ENCODE measurements around the gene UBN1. TPM values are rescaled to one million over a fixed set of nuclear protein-coding genes. Genes with fewer than 3 reads are reported as not detected.

UBN1 gene
- total and polyA plus RNA-seq, 2 donors (not counting 3 experiments of a cell fraction or from before 2014, with no cell fraction given) = 26.0 to 44.8 TPM

DNA sequence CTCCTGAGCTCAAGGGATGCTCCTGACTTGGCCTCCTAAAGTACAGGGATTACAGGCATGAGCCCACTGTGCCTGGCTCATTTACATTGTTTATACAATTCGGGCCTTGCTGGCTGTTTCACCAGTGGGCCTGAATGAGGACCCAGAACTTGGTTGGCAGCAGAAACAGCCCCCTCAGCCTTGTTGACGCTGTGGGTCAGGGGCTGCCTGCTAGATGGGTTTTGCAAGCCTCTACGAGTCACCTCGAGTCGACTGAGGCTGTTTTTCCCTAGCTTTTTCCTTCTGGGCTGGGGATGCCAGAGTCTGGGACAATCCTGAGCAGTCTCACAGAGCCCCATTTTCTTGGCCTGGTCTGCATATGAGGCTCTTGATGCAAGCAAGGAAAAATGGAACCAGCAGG lies 73.5 kb downstream of the UBN1 start:
- intact Hi-C loops (cut with micrococcal nuclease) = no loop called here
- Histone ChIP-seq H3K79me2 (ENCODE audit: control insufficient read depth, insufficient read depth, low read length) (no peaks in the 10 kb centered on the region), H3K9me3 (replicated peaks; ENCODE audit: control insufficient read depth, insufficient read depth, low read length) (no peaks in the 10 kb centered on the region), H3K4me3 (replicated peaks in 1 of 3; ENCODE audit: insufficient read depth in 1 of 3, low read depth in 1 of 3, low read length in 3 of 3) (no peak overlapping the region), H3K9me1 (replicated peaks; ENCODE audit: control insufficient read depth, extremely low read depth, insufficient read depth, low read length) (no peaks in the 10 kb centered on the region), H4K20me1 (replicated peaks; ENCODE audit: control insufficient read depth, extremely low read depth, insufficient read depth, low read length) (no peaks in the 10 kb centered on the region), H3K36me3 (ENCODE audit: control insufficient read depth in 2 of 2, extremely low read depth in 1 of 2, insufficient read depth in 2 of 2, low read length in 2 of 2) (no peaks in the 10 kb centered on the region), H3K4me2 (ENCODE audit: insufficient read depth, low read length) (no peak overlapping the region), H2AFZ (ENCODE audit: low read depth, low read length) (no peak overlapping the region), H3K27me3 (ENCODE audit: control insufficient read depth in 2 of 2, insufficient read depth in 2 of 2, low read length in 2 of 2) (no peaks in the 10 kb centered on the region), H3K4me1 (ENCODE audit: control insufficient read depth, extremely low read depth, insufficient read depth, low read length) (no peaks in the 10 kb centered on the region), H3K27ac (ENCODE audit: insufficient read depth, low read depth, low read length) (no peak overlapping the region), H3K9ac (replicated peaks; ENCODE audit: extremely low read depth, insufficient read depth, low read length) (no peak overlapping the region)
- ChIA-PET POLR2A (no interaction called here), CTCF (interaction anchor here (3.2 kb wide), 1 partner anchor 11 kb away, joined by 10 read pairs; no protein-coding TSS in a partner anchor)
- no peak for TF ChIP-seq JUN (IDR thresholded peaks at IDR 0.05; ENCODE audit: borderline replicate concordance, insufficient read depth, insufficient read length, low read depth)
- TF ChIP-seq MYC (IDR thresholded peaks at IDR 0.05; ENCODE audit: low read depth, low read length) = no peak
- TF ChIP-seq, protein P1, sequence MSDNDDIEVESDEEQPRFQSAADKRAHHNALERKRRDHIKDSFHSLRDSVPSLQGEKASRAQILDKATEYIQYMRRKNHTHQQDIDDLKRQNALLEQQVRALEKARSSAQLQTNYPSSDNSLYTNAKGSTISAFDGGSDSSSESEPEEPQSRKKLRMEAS (IDR thresholded peaks at IDR 0.05; ENCODE audit: insufficient read depth, insufficient read length) = no peak
- TF ChIP-seq GATA2 (IDR thresholded peaks at IDR 0.05; ENCODE audit: insufficient read depth, insufficient read length, low read depth, low read length) = no peak
- no peak for TF ChIP-seq EZH2 (IDR thresholded peaks at IDR 0.05; ENCODE audit: borderline replicate concordance, low read depth, low read length, severe bottlenecking)
- TF ChIP-seq, protein P2, sequence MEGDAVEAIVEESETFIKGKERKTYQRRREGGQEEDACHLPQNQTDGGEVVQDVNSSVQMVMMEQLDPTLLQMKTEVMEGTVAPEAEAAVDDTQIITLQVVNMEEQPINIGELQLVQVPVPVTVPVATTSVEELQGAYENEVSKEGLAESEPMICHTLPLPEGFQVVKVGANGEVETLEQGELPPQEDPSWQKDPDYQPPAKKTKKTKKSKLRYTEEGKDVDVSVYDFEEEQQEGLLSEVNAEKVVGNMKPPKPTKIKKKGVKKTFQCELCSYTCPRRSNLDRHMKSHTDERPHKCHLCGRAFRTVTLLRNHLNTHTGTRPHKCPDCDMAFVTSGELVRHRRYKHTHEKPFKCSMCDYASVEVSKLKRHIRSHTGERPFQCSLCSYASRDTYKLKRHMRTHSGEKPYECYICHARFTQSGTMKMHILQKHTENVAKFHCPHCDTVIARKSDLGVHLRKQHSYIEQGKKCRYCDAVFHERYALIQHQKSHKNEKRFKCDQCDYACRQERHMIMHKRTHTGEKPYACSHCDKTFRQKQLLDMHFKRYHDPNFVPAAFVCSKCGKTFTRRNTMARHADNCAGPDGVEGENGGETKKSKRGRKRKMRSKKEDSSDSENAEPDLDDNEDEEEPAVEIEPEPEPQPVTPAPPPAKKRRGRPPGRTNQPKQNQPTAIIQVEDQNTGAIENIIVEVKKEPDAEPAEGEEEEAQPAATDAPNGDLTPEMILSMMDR (IDR thresholded peaks at IDR 0.05; ENCODE audit: extremely low read depth in 1 of 2, insufficient read depth in 1 of 2, low read depth in 1 of 2, low read length in 2 of 2) = no peak
- no peak for TF ChIP-seq POLR2A (IDR thresholded peaks at IDR 0.05; ENCODE audit: low read depth, low read length)
- no peak for FAIRE-seq
- no peak for DNase-seq (ENCODE audit: low read depth, low spot score)
- dilution Hi-C loops (cut with MboI; ENCODE audit: extremely low pct_ligation_motif_present, low sequenced_read_pairs) = no loop called here
- BruUV-seq (replicated peaks) = no TSS peak

Data from endothelial cell of umbilical vein (primary cell).